ENCODE measurements around the gene HS6ST1.

HS6ST1 gene, protein sequence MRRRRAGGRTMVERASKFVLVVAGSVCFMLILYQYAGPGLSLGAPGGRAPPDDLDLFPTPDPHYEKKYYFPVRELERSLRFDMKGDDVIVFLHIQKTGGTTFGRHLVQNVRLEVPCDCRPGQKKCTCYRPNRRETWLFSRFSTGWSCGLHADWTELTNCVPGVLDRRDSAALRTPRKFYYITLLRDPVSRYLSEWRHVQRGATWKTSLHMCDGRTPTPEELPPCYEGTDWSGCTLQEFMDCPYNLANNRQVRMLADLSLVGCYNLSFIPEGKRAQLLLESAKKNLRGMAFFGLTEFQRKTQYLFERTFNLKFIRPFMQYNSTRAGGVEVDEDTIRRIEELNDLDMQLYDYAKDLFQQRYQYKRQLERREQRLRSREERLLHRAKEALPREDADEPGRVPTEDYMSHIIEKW
- long read RNA-seq, donor 1, transcript HS6ST1-201 (2 exons, 3,932 nt) = major isoform, 13 of 13 reads
- long read RNA-seq, donor 1, partial matches to known transcripts = 0 of 13 reads
- long read RNA-seq, donor 1, other reads (novel, unspliced or antisense) = 0 of 13 reads
- long read RNA-seq, donor 2, partial matches to known transcripts = 0 of 3 reads
- long read RNA-seq, donor 2, other reads (novel, unspliced or antisense) = 0 of 3 reads
- long read RNA-seq, donor 3, transcript HS6ST1-201 (2 exons, 3,932 nt) = major isoform, 15 of 15 reads
- long read RNA-seq, donor 3, partial matches to known transcripts = 0 of 15 reads
- long read RNA-seq, donor 3, other reads (novel, unspliced or antisense) = 0 of 15 reads
- long read RNA-seq, donor 4, transcript HS6ST1-201 (2 exons, 3,932 nt) = major isoform, 11 of 11 reads
- long read RNA-seq, donor 4, partial matches to known transcripts = 0 of 11 reads
- long read RNA-seq, donor 4, other reads (novel, unspliced or antisense) = 0 of 11 reads
- long read RNA-seq, donor 5, transcript HS6ST1-201 (2 exons, 3,932 nt) = major isoform, 18 of 18 reads
- long read RNA-seq, donor 5, partial matches to known transcripts = 0 of 18 reads
- long read RNA-seq, donor 5, other reads (novel, unspliced or antisense) = 0 of 18 reads
- long read RNA-seq, donor 6, transcript HS6ST1-201 (2 exons, 3,932 nt) = major isoform, 18 of 23 reads
- long read RNA-seq, donor 6, partial matches to known transcripts = 5 of 23 reads
- long read RNA-seq, donor 6, other reads (novel, unspliced or antisense) = 0 of 23 reads
- long read RNA-seq, donor 7, transcript HS6ST1-201 (2 exons, 3,932 nt) = major isoform, 26 of 26 reads
- long read RNA-seq, donor 7, partial matches to known transcripts = 0 of 26 reads
- long read RNA-seq, donor 7, other reads (novel, unspliced or antisense) = 0 of 26 reads
- long read RNA-seq, donor 8, transcript HS6ST1-201 (2 exons, 3,932 nt) = major isoform, 27 of 27 reads
- long read RNA-seq, donor 8, partial matches to known transcripts = 0 of 27 reads
- long read RNA-seq, donor 8, other reads (novel, unspliced or antisense) = 0 of 27 reads

DNA sequence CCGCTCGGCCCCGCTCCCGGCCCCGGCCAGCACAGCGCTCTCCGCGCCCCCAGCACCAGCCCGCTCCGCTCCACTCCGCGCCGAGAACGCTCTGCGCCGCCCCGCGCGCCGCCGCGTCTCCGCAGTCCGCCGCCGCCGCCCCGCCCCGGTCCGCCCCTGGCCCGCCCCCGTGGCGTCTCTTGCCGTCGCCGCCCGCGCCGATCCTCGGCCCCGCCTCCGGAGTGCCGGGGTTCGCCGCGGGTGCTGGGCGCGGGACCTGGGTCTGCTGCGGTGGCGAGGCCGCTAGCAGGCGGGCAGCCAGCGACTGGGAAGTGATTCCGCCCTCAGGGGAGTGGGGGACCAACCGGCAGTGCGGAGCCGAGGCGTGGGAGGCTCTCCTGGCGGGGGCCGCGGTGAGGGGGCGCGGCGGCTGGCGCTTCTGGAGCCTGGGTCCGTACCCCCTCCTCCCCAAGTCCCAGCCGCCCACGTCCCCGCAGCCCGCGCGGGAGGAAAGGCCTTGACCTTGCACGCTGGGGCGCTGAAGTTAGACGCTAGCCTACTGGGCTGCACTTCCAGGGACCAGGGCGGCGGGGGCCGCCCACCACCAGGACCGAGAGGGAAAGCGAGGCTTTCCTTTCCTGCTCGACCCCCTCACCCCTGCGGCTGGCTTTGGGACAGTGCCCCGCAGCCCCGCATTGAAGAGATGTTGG is at the start of gene HS6ST1:
Gene HS6ST1 (minus strand): TSS at position 93 of the 689 bp plus-strand sequence. CDS start 305 bp downstream, outside the sequence.
- DNase-seq = peak; percentile 84

- DNase-seq = no peak
These were observed 49.1 kb upstream of the HS6ST1 start for GRCh38 chr2:128367601-128368359.

- peak; percentile 38 for DNase-seq
These were observed 48.2 kb upstream of the HS6ST1 start for GRCh38 chr2:128366713-128367511.

DNA sequence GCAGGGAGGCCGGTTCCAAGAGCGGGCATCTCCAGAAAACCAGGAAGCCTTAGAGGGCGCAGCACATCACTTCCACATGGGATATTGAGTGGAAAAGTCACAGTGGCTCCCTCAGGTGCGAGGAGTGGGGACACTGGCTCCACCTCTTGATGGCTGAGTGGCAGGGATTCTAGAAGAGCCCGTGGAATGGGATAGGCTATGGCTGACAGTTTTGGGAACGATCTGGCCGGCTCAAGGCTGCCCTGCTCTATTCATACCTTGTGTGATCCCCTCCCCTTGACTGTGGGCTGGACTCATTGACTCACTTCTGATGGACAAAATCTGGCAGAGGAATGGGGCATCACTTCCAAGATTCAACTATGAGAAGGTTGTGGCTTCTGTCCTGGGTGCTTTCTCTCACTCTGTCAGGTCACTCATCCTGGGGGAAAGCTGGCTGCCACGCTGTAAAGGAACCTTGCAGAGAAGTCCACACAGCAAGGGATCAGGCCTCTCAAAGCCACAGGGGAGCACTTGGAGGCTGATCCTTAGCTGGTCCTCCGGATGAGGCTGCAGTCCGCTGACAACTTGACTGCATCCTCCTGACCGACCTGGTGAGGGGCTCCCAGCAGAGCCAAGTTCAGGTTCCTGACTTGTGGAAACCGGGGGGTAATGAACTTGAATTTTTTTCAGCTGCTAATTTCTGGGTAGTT is 46.7 kb upstream of the HS6ST1 start:
- no peak for DNase-seq

GRCh38 chr2:128364441-128364911 is 45.8 kb upstream of the HS6ST1 start:
- no peak for DNase-seq

GRCh38 chr2:128363934-128364361 is 45.3 kb upstream of the HS6ST1 start:
- DNase-seq = no peak

GRCh38 chr2:128362889-128363228 is 44.2 kb upstream of the HS6ST1 start:
- peak; percentile 55 for DNase-seq

GRCh38 chr2:128362176-128362888 is 43.7 kb upstream of the HS6ST1 start:
- peak; percentile 51 for DNase-seq

DNA sequence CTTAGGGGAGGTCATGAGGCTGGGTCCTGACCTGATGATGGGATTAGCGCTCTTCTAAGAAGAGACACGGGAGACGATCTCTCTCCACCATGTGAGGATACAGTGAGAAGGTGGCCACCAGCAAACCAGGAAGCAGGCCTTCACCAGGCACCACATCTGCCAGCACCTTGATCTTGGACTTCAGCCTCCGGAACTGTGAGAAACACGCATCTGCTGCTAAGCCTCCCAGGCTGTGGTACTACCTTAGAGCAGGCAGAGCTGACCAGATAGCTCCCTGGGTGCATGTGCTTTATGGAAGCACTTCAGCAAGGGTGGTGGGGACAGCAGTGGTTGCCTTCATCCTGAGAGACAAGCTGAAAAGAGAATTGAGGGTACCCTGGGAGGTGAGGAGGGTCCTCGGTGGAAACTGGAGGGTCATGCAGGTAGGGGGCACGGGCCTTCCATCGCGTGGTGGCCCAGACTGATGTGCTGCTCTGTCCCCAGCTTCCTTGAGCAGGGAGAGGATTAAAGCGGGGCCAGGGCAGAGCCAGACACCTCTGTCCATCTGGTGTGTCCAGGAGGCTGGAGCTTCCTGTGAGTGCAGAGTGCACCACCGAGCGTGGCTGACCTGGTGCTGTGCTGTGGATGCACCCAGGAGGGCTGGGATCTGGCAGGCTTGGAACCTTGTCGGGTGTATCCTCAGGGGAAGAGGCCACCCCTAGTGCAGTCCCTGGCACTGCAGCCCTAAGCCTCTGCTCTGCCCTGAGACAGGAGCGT is 42.9 kb upstream of the HS6ST1 start:
- DNase-seq = no peak

DNA sequence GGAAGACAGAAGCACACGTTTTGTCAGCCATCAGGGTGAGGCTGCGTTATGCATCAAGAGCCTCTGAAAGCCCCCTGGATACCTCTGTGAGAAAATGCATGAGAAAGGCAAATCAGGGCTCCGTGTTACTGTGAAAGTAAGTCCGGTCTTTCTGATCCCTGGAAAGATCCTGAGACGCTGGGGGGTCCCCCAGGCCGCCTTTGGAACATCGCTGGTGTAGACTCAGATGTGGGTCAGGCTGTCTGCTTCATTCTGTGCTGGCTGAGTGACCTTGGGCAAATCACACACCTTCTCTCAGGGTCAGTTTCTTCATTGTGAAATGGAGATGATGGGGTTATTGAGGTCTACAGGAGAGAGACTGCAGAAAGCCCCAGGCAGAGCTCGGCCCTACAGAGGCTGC is 42.0 kb upstream of the HS6ST1 start:
- DNase-seq = no peak

DNA sequence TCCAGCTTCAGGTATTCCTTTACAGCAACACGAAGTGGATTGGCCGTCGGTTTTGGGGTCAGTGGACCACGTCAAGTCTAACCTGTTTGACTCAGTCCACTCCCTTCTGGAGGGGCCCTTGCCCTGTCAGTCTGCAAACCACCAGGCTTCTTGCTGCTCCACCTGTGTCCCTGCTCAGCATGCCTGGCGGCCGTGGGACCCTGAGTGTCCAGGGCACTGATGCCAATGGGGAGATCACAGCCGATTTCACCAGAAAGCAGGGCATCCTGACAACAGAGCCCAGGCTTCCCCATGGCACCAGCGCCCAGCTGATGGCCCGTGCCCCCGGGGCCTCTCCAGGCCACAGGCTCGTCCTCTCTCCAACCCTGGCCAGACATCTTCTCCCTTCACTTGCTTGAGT is 41.2 kb upstream of the HS6ST1 start:
- no peak for DNase-seq

DNA sequence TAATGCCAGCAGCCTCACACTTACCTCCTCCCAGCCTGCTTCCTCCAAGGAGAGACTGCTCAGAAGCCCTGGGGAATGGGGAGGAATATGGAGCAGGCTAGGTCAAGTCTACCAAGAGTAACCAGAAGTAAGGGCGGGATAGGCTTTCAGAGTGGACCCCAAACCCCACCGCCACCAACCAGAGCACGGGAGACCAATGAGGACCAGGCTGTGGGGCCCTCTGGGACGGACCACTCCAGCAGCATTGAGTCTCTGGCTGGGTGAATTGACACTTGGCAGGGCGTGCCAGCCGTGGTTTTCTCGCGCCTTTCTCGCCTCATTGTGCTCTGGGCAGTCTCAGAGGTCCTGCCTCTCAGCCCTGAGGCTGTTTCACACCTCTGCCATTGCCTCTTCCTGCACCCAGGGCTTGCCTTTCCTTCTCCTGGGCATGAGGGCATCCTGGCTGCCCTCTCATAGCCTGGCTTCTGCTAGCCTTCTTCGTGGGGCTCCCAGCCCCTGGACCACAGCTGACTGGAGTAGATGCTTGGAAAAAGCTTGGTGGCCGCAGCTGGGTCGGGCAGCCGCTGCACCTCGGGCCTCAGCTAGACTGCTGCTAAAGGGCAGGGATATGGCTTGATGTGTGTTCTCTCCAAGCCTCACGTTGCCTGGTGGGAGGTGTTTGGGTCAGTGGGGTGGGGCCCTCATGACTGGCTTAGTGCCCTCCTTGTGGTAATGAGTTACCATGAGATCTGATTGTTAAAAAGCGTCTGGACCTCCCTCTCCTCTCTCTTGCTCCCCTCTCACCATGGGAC is 40.5 kb upstream of the HS6ST1 start:
- no peak for DNase-seq

DNA sequence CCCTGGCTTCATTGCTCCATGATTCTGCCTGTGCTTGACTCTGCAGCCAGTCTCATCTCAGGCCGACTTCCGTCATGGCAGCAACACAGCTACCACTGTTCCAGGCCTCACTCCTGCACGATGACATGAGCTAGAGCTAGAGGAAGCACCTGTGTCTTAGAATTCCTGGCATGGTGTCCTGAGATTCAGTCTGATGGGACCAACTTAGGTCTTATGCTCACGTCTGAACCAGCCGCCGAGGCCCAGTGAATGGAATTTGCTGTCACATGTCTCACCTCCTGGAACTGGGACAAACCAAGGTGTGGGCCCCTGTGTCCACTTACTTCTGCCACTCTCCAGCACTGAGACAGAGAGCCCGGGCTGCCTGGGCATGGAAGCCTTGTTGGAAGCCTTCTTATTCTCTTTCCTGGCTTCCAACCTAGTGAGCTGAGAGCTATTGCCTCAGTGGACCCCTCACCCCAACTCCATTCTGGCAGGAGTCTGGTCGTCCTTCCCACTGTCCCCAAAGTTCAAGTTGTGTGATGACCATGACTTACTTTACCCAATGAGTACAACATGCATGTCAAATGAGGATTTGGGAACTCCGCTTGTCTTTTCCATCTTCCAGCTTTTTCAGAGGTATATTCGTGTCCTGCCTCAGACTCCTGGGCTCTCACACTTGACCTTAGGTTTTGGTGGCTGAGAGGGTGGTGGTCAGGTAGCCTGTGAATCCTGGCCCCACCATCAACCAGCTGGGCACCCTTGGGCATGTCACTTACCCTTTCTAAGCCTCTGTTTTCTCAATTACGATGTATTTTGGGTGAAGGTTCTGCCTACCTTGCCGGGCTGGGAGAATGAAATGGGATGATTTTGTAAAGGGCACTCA is 39.1 kb upstream of the HS6ST1 start:
- no peak for DNase-seq

DNA sequence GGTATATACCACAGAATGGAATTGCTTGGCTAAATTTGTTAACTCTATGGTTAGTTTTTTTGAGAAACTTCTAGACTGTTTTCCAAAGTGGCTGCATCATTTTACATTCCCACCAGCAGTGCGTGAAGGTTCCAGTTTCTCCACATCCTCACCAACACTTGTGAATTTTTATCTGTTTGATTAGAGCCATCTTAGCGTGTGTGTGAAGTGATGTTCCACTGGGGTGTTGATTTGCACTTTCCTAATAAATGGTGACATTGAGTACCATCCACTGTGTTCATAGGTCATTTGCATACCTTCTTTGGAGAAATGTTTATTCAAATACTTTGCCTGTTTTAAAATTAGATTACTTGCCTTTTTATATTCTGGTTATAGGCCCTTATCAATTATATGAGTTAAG is 37.5 kb upstream of the HS6ST1 start:
- no peak for DNase-seq

GRCh38 chr2:128354726-128355470 is 36.2 kb upstream of the HS6ST1 start:
- DNase-seq = no peak
